HG02588 (cell line): ENCODE results near the gene FLRT1.

ENCODE experiments used
- ATAC-seq: cut with Tn5 transposase; IDR thresholded peaks from one replicate; pipeline ENCODE4 v1.9.1; 2021; ENCODE audit warnings: mild to moderate bottlenecking, moderate library complexity; ENCODE audit not compliant: unreplicated experiment

The FLRT1 gene

GRCh38 chr11:64022125-64022784 is 13.5 kb upstream of the FLRT1 start:
- ATAC-seq, result no peak

DNA sequence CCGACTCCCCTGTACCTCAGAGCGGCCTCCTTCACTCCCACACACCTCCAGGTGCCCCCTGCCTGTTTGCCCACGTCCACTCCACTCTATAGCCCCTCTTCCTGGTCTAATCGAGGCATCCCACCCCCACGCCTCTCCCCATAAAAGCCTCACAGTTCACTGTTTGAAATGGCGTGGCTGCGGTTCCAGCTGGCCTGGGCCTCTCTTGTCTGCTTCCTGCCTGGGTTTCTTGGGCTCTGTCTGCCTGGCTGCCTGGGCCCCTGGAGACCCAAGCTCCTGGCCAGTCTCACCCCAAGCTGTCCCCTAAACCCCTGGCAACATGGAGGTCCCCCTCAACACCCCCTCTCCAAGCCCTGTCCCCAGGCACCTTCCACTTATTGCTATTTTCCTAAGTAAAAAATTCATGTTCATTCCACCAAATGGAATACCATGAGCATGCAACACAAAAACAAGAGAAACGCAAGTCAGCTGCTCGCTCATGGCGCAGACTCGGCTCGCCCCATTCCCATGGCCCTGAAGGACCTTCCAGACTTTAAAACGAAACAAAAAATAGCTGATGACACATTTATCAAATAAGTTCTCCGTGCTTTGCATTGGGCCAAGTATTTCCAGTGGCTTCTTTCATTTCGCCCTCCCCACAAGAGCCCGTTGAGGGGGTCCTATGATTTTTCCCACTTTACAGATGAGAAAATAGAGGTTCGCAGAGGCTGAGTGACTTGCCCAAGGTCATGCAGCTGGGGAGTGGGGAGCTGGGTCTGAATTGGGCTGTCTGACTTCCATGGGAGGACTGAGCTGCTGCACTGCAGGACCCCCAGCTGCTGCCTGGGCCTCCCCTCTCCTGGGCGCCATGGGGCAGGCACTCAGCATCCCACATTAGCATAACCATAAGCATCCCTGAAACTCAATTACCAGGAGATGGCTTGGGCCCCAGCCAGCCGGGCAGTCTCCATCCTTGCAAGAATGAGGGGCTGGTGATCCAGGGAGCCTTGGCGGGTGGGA is 11.7 kb upstream of the FLRT1 start:
- ATAC-seq, result no peak

GRCh38 chr11:64025205-64025604 is 10.5 kb upstream of the FLRT1 start:
- ATAC-seq, result no peak

- ATAC-seq, result no peak
Measured at GRCh38 chr11:64026575-64027205, 9.0 kb upstream of the FLRT1 start.

GRCh38 chr11:64027651-64028397 is 7.9 kb upstream of the FLRT1 start:
- ATAC-seq, result no peak

- no peak for ATAC-seq
Measured at GRCh38 chr11:64028398-64029115, 7.2 kb upstream of the FLRT1 start.

DNA sequence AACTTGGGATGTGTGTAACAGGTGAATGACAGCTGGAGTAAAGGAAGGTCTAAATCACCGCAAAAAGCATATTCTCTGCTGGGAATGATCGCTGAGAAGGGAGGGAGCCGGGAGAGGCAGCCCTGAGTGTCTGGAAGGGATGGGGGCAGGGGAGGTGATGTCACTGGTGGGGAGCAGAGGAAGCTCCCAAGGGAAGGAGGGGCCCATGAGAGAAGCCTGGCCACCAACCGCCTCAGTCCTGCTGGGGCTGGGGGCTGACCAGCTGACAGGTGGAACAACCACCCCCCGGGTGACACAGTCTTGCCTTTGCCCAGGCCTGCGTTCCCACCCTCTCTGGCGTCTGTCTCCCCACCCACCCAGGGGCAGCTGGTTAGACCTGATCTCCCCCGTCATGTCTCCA is 6.0 kb upstream of the FLRT1 start:
- no peak for ATAC-seq

GRCh38 chr11:64031001-64031400 is 4.7 kb upstream of the FLRT1 start:
- no peak for ATAC-seq

- ATAC-seq, result no peak
Measured at GRCh38 chr11:64032050-64032449, 3.7 kb upstream of the FLRT1 start.

DNA sequence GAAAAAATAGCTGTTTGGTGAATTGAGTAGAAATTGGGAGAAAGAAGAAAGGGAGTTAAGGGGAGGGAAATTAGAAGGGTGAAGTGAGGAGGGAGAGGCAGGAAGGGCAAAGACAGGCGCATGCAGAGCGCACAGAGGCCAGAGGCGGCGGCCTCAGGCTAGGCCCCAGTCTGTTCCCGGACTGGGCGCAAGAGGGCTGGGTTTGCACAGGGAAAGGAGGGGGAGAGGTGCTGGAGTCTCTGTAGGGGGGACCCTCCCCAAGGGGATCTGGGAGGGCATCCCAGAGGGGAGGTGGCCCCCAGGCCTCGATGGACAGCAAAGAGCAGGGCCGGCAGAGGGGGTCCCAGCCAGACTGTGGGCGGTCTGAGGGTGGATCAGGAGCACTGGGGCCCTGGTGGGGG is 1.3 kb upstream of the FLRT1 start:
- no peak for ATAC-seq

- no peak for ATAC-seq
Measured at GRCh38 chr11:64035081-64035524, 628 bp upstream of the FLRT1 start.

DNA sequence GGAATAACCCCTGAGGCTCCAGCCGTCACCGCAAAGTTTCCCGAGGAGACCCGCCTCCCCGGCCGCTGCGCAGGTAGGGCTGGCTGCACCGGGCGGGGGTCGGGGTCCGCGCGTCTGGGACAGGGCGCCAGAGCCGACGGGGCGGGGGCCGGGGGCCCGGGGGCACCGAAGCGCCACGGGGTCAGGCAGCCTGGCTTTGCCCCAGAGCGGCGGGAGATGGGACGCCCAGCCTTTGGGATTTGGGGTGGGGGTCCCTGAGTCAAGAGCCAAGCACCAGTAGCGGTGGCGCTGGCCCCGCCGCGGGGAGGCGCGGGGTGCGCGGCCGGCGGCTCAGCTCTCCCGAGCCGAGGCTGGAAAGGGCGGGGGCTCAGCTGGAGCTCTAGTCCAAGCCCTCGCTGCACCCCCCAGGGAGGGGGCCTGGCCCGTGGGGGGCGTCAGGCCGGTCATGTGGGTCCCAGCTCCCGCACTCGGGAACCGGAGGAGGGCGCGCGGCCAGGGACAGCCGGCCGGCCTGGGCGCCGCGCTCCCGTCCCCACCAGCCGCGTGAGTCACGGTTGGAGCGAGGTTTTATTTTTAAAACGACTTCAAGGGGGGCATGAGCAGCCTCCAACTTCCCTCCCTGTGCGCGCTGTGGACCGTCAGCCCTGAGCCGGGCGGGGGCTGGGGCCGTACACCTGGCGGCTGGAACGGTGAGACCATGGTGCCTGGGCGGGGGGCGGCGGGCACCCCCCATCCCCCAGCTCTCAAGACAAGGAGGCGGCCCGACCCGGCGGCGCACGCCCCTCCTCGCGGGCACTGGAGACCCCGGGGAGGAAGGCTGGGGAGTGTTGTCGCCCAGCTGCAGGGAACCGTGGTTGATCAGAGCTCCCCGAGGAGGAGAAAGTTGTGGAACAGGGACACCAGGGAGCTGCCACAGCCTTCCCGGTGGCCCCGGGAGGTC is 626 bp downstream of the FLRT1 start:
- ATAC-seq, result no peak

DNA sequence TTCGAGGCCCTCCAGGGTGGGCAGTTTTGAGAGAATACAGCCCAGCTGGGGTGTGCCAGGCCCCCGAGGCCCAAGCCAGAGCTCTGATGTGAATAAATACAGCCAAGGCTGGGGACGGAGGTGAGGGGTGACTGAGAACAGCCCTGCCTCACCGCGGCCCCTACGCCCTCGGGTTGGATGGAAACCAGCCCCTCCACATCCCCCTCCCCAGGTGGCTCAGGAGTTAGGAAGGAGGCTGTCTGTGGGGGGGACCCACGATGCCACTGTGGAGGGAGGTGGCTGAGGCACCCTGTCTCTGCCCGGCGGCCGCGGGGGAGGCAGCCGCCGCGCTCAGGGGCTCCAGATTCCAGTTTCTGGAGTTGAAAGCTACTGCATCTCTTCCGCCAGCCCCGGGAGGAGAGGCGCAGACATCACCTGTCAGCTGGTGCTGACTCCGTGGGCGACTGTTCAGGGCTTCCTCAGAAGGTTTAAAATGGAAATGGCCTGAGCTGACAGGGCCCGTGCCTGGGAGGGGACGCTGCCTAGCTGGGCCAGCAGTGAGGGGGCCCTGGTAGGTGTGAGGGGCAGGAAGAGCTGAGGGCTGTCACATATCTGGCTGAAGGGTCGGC is 1.4 kb downstream of the FLRT1 start:
- no peak for ATAC-seq

- no peak for ATAC-seq
Measured at GRCh38 chr11:64038500-64038899, 2.8 kb downstream of the FLRT1 start.

DNA sequence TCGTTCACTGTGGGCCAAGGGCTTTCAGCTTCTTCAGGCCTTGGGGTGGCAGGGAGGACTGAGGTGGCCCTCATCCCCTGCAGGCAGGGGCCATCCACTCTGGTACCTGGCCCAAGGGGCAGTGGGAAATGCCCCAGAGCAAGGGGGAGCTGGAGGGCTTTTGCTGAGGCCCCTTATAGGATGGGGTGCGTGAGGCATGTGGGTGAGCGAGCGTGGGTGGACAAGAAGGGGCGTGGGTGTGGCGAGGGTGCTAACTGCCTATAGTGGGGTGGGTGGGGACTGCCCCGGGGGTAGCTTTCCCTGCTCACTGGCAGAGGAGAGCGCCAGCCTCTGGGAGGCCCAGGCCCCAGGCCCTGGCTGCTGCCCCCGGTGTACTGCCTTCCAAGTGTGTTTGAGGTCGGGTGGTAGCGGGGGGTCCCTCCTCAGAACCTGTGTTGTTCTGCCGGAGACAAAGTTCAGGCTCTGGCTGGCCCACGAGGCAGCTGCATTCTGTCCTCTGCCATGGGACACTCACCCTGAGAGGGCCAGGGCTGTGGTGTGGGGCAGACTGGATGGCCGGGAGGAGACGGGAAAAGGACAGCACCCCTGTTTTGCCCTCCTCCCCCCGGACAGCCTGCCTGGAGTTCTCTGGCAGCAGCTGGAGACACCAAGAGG is 3.4 kb downstream of the FLRT1 start:
- no peak for ATAC-seq

DNA sequence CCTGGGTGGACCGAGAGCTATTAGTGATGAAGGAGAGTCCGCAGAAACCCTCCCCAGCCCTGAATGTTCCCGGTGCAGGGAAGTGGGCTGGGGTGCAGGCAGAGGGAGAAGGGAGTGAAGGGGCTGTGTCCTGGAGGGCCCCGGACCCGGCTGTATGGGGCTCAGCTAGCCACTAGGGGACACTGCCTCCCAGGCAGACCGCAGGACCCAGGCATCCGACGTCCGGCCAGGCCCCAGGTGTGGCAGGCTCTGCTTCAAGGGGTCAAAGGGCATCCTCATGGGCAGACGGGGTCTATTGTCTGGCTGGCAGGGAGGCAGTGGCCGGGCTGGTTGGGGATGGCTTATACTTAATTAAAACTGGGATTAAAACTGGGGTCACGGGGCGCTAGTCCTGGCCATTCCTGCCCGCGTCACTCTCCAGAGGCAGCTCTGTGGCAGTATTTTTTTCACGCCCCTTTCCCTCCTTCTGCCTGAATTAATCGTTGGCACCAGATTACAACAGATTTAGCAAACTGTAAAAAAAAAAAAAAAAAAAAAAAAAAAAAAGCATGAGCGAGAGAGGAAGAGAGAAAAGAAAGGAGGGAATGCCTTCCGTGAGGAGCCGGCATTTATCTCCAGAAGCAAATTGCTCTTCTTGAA is 5.1 kb downstream of the FLRT1 start:
- no peak for ATAC-seq

DNA sequence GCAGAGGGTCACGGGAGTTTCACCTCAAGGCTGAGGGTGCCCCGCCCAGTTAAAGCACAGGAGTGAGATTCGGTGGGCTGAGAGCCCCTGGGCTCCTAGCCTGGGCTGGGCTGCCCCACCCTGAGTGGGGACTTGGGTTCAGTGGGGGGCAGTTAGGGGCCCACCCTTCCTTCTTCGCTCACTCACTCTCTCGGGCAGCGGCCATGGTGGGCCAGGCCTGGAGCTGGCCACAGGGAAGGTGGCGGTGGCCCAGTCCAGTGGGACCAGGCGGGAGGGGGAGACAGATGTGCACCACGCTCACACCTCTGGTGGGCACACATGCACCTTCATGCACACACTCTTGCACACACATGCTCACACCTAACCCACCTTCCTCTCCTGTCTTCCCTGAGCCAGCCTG is 6.1 kb downstream of the FLRT1 start:
- ATAC-seq, result no peak

DNA sequence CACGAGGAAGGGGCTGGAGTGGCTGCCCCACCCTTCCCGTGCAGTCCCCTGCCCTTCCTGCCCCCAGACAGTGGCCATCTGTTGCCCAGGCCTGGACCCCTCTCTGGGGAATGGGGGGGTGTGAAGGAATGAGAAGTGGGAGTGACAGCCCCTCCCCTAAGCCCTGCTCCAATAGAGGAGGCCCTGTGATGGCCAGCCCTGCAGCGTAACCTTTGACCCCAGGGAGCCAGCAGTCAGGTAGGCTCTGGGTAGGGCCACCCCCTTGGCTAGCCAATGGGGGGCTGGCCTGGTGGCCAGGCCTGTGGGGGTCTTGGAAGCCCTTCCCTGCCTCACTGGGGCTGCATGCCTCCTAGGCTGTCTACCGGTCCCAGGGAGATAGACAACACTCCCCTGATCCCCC is 6.6 kb downstream of the FLRT1 start:
- no peak for ATAC-seq
